Progenitor cell of endocrine pancreas (in vitro differentiated cells): ENCODE measurements around the gene CHPF. TPM values are rescaled to one million over a fixed set of nuclear protein-coding genes. Genes with fewer than 3 reads are reported as not detected.
A peak's percentile ranks its signal among the peaks of the same experiment; 100 is the strongest.

Source experiments
- DNase-seq: peaks from one replicate; pipeline ENCODE4 v3.0.0; 2021; ENCODE audit warnings: low spot score; ENCODE audit not compliant: unreplicated experiment
- H3K27ac Mint-ChIP-seq: 2 replicates; pipeline ENCODE4 v1.8.0; 2021; ENCODE audit warnings: mild to moderate bottlenecking, moderate library complexity, mixed read lengths
- H3K27me3 Mint-ChIP-seq: 2 replicates; pipeline ENCODE4 v1.8.0; 2021; ENCODE audit warnings: mixed read lengths
- H3K36me3 Mint-ChIP-seq: 2 replicates; pipeline ENCODE4 v1.8.0; 2022; ENCODE audit warnings: mixed read lengths; ENCODE audit not compliant: insufficient read depth
- H3K4me1 Mint-ChIP-seq: 2 replicates; pipeline ENCODE4 v1.8.0; 2021; ENCODE audit warnings: low read depth, mixed read lengths
- H3K4me3 Mint-ChIP-seq: 2 replicates; pipeline ENCODE4 v1.8.0; 2021; ENCODE audit warnings: low read depth, mild to moderate bottlenecking, moderate library complexity, mixed read lengths
- H3K9me3 Mint-ChIP-seq: 2 replicates; pipeline ENCODE4 v1.8.0; 2021; ENCODE audit warnings: low read depth, mixed read lengths
- CTCF ChIP-seq: fragments of 200-600 bp; sonication (generic); IDR thresholded peaks from one replicate; pipeline ENCODE4 v1.5.0; 2021; ENCODE audit warnings: antibody characterized with exemption, mild to moderate bottlenecking; ENCODE audit not compliant: unreplicated experiment
- total RNA-seq: library from RNA; stranded (reverse); gene quantifications from 2 replicates; pipeline ENCODE4 v1.2.1, GENCODE V29; 2021

Gene CHPF
- total RNA-seq, 1 donor from 2014 or later, result 49.1 TPM

- Mint-ChIP-seq H3K4me1 (peaks cover 6% of the 10 kb centered on the region), H3K27me3 (peaks cover 15% of the 10 kb centered on the region), H3K27ac (no peak overlapping the region), H3K36me3 (peaks cover 13% of the 10 kb centered on the region), H3K9me3 (no peaks in the 10 kb centered on the region), H3K4me3 (no peak overlapping the region)
- DNase-seq, result no peak
- no peak for TF ChIP-seq CTCF
Observed at GRCh38 chr2:219556413-219556812, 12.8 kb upstream of the CHPF start.

DNA sequence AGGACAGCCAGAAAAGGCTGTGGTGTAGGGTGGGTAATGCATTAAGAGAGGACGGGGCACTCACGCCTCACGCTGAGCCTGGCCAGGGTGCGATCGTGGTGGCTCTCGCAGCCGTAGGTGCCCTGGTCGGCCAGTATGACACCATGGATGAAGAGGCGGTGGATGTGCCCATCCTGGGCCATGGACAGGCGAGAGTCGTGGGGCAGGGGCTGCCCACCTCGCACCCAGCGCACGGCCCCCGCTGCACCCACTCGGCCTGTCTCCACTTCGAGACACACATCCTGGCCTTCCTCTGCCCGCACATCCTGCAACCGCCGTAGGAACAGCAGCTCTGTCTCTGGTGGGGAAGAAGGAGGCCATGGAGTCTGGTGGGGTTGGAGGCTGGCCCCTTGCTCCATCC, 12.3 kb upstream of the CHPF start:
- no peak for TF ChIP-seq CTCF
- H3K27ac Mint-ChIP-seq, result no peak overlapping the region
- H3K4me3 Mint-ChIP-seq, result no peak overlapping the region
- no peak for DNase-seq
- peaks cover 5% of the 10 kb centered on the region for H3K4me1 Mint-ChIP-seq
- peaks cover 13% of the 10 kb centered on the region for H3K36me3 Mint-ChIP-seq
- H3K27me3 Mint-ChIP-seq, result peaks cover 17% of the 10 kb centered on the region
- no peaks in the 10 kb centered on the region for H3K9me3 Mint-ChIP-seq

- no peak for TF ChIP-seq CTCF
- no peak overlapping the region for H3K4me3 Mint-ChIP-seq
- H3K9me3 Mint-ChIP-seq, result no peaks in the 10 kb centered on the region
- DNase-seq, result no peak
- H3K27ac Mint-ChIP-seq, result no peak overlapping the region
- peaks cover 11% of the 10 kb centered on the region for H3K36me3 Mint-ChIP-seq
- peaks cover 29% of the 10 kb centered on the region for H3K27me3 Mint-ChIP-seq
- H3K4me1 Mint-ChIP-seq, result peaks cover 3% of the 10 kb centered on the region
Observed at GRCh38 chr2:219554350-219554749, 10.7 kb upstream of the CHPF start.

DNA sequence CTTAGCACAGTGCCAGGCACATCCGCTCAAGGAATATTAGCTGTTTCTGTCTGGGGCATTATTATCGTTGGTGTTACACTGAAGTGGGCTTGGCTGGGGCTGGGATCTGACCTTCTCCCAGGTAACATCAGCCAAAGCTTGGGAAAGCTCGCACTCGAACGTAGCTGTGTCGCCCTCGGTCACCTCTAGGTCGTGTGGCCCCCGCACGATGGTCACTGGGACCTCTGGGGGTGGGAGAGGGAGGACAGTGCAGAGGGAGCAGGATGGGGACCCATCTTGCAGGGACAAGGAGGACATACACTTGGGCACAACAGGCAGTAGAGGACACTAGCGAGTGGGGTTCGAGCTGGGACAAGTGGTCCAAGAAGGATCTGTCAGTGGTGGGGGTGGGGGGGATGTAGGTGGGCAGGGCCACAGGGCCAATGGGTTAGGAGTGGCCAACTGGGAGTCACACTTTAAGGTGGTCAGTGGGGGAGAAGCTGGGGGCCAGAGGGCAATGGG, 9.9 kb upstream of the CHPF start:
- no peak for DNase-seq
- peaks cover 36% of the 10 kb centered on the region for H3K27me3 Mint-ChIP-seq
- peak overlapping the region; percentile 49 for H3K27ac Mint-ChIP-seq
- peaks cover 3% of the 10 kb centered on the region for H3K4me1 Mint-ChIP-seq
- H3K9me3 Mint-ChIP-seq, result no peaks in the 10 kb centered on the region
- TF ChIP-seq CTCF, result no peak
- H3K36me3 Mint-ChIP-seq, result peaks cover 10% of the 10 kb centered on the region
- peak overlapping the region; percentile 60 for H3K4me3 Mint-ChIP-seq

DNA sequence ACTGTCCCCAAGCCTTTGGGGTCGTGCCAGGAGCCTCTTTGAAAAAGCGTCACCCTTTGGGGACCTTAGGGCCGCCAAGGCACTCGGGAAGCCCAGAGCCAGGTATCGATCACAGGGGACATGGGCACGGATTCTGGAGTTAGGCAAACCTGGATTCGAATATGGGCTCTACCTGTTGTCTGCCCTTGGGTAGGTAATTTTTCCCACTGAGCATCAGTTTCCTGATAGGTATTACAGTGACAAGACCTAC, 9.5 kb upstream of the CHPF start:
- no peak overlapping the region for H3K27ac Mint-ChIP-seq
- no peak for TF ChIP-seq CTCF
- H3K36me3 Mint-ChIP-seq, result peaks cover 14% of the 10 kb centered on the region
- DNase-seq, result no peak
- peaks cover 3% of the 10 kb centered on the region for H3K4me1 Mint-ChIP-seq
- H3K9me3 Mint-ChIP-seq, result no peaks in the 10 kb centered on the region
- peak overlapping the region; percentile 60 for H3K4me3 Mint-ChIP-seq
- peaks cover 40% of the 10 kb centered on the region for H3K27me3 Mint-ChIP-seq
